CD14-positive monocyte (primary cell): ENCODE measurements around the gene PHACTR3. TPM values are rescaled to one million over a fixed set of nuclear protein-coding genes. Genes with fewer than 3 reads are reported as not detected.

Experiments
- DNase-seq, 3 donors: peaks; one replicate each; pipeline ENCODE4 v3.0.0-alpha.2; 2011 to 2022
- H2AFZ ChIP-seq: 2 replicates; pipeline ENCODE4 v1.6.0; 2012; ENCODE audit warnings: mild to moderate bottlenecking, low read depth, low read length, inconsistent platforms; ENCODE audit not compliant: insufficient read depth, poor library complexity, severe bottlenecking
- H3K27ac ChIP-seq, 2 donors: 1 replicate in 1 of 2; 2 replicates in 1 of 2; pipeline ENCODE4 v1.5.1; 2012 to 2013; ENCODE audit warnings: low read length in 2 of 2, control low read depth in 1 of 2, inconsistent platforms in 1 of 2, low read depth in 1 of 2, mild to moderate bottlenecking in 1 of 2
- H3K27me3 ChIP-seq, 2 donors: one replicate each; pipeline versions ENCODE4 v1.6.0 to v1.6.1; 2011 to 2013; ENCODE audit warnings: low read length in 2 of 2; ENCODE audit not compliant: control insufficient read depth in 2 of 2, insufficient read depth in 2 of 2
- H3K36me3 ChIP-seq, 2 donors: replicated peaks in 1 of 2; 1 replicate in 1 of 2; 2 replicates in 1 of 2; pipeline versions ENCODE4 v1.5.1 to v1.6.1; 2012 to 2013; ENCODE audit warnings: low read length in 2 of 2, control low read depth in 1 of 2, inconsistent platforms in 1 of 2, mild to moderate bottlenecking in 1 of 2; ENCODE audit not compliant: insufficient read depth in 2 of 2, control insufficient read depth in 1 of 2
- H3K4me1 ChIP-seq, 2 donors: 1 replicate in 1 of 2; 2 replicates in 1 of 2; pipeline versions ENCODE4 v1.5.1 to v1.6.1; 2012 to 2013; ENCODE audit warnings: low read length in 2 of 2, control low read depth in 1 of 2, inconsistent platforms in 1 of 2, mild to moderate bottlenecking in 1 of 2, moderate library complexity in 1 of 2; ENCODE audit not compliant: insufficient read depth in 2 of 2, control insufficient read depth in 1 of 2
- H3K4me2 ChIP-seq: replicated peaks from 2 replicates; pipeline ENCODE3; 2012; ENCODE audit warnings: low read length, moderate library complexity, mild to moderate bottlenecking; ENCODE audit not compliant: poor library complexity, severe bottlenecking; ENCODE audit errors: extremely low read depth
- H3K4me3 ChIP-seq, 3 experiments: fragments of 200-600 bp in 1 of 3; sonication (generic) in 1 of 3; replicated peaks in 1 of 3; 1 replicate in 2 of 3; 2 replicates in 1 of 3; pipeline ENCODE4 v1.5.1; 2011 to 2013; ENCODE audit warnings: low read length in 3 of 3, mild to moderate bottlenecking in 3 of 3, control low read depth in 2 of 3, low read depth in 2 of 3, inconsistent platforms in 1 of 3, moderate library complexity in 1 of 3
- H3K79me2 ChIP-seq: 2 replicates; pipeline ENCODE4 v1.6.0; 2012; ENCODE audit warnings: mild to moderate bottlenecking, control low read depth, inconsistent platforms, low read length, moderate library complexity; ENCODE audit not compliant: insufficient read depth
- H3K9ac ChIP-seq: 2 replicates; pipeline ENCODE4 v1.6.0; 2017; ENCODE audit warnings: low read length, mild to moderate bottlenecking; ENCODE audit not compliant: insufficient read depth, poor library complexity, severe bottlenecking
- H3K9me3 ChIP-seq, 2 donors: replicated peaks in 1 of 2; 1 replicate in 1 of 2; 2 replicates in 1 of 2; pipeline versions ENCODE4 v1.5.1 to v1.6.1; 2012 to 2013; ENCODE audit warnings: low read length in 2 of 2, control low read depth in 1 of 2; ENCODE audit not compliant: control insufficient read depth in 1 of 2, insufficient read depth in 1 of 2
- H4K20me1 ChIP-seq: 2 replicates; pipeline ENCODE4 v1.6.0; 2012; ENCODE audit warnings: mild to moderate bottlenecking, low read length, control low read depth, moderate library complexity; ENCODE audit not compliant: insufficient read depth
- H3K27ac Mint-ChIP-seq, 7 donors: one replicate each; pipeline ENCODE4 v1.8.0; 2020; ENCODE audit warnings: mild to moderate bottlenecking in 7 of 7, mixed read lengths in 7 of 7, moderate library complexity in 6 of 7, inconsistent platforms in 2 of 7
- H3K27me3 Mint-ChIP-seq, 3 donors: one replicate each; pipeline ENCODE4 v1.8.0; 2021 to 2022; ENCODE audit warnings: low read depth in 3 of 3, mild to moderate bottlenecking in 3 of 3, mixed read lengths in 3 of 3, moderate library complexity in 3 of 3, inconsistent platforms in 1 of 3
- H3K36me3 Mint-ChIP-seq, 2 donors: one replicate each; pipeline ENCODE4 v1.8.0; 2020; ENCODE audit warnings: mixed read lengths in 2 of 2, inconsistent platforms in 1 of 2, mild to moderate bottlenecking in 1 of 2
- H3K4me1 Mint-ChIP-seq: one replicate; pipeline ENCODE4 v1.8.0; 2020; ENCODE audit warnings: mild to moderate bottlenecking, mixed read lengths
- H3K4me3 Mint-ChIP-seq, 2 donors: one replicate each; pipeline ENCODE4 v1.8.0; 2020; ENCODE audit warnings: mild to moderate bottlenecking in 2 of 2, mixed read lengths in 2 of 2, moderate library complexity in 1 of 2
- H3K9me3 Mint-ChIP-seq, 7 donors: one replicate each; pipeline ENCODE4 v1.8.0; 2020 to 2022; ENCODE audit warnings: mixed read lengths in 7 of 7, mild to moderate bottlenecking in 6 of 7, moderate library complexity in 6 of 7, inconsistent platforms in 2 of 7
- WGBS: methylation state at CpG from one replicate; pipeline ENCODE4 v1.1.5; 2013; ENCODE audit warnings: missing lambda C conversion rate; ENCODE audit not compliant: insufficient coverage; 5-methylcytosine and 5-hydroxymethylcytosine counted together
- intact Hi-C, 2 donors: fragments of 100-400 bp; cut with micrococcal nuclease; formaldehyde crosslinking; loops; one replicate each; pipeline versions ENCODE4 v1.15.0 to v1.15.1; 2023
- polyA plus RNA-seq, 3 donors: library from polyadenylated mRNA; depleted of rRNA in 1 of 3; unstranded in 2 of 3; stranded (reverse) in 1 of 3; fragments of 300-500 nt in 2 of 3; fragments of >200 nt in 1 of 3; fragmentation: Illumina TruSeq in 2 of 3; gene quantifications; 1 replicate in 2 of 3; 2 replicates in 1 of 3; pipeline ENCODE4 v1.2.3, GENCODE V29; 2012 to 2021
- TF ChIP-seq, protein P1 (sequence below): fragments of 200-600 bp; IDR thresholded peaks from one replicate; pipeline ENCODE4 v1.8.0; 2022; ENCODE audit warnings: antibody characterized with exemption, mild to moderate bottlenecking

The PHACTR3 gene
- polyA plus RNA-seq, 3 donors, result 0.11 to 0.17 TPM; not detected in 1

DNA sequence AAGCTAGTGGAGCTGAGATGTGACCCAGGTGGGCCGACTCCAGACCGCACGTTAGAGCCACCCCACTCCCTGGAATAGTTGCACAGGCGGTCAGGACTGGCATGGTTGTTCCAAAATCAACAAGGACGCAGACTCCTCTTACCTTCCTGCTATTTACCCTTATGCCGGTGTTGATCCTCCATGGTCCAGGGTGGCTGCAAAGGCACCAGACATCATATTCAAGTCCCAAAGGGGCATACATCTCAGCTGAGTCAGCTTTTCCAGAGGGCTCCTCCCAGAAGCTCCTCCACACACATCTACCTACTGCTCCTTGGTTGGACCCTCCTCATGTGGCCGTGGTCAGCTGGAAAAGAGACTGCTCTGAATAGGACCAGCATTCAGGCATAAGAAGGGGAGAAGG is 216.9 kb downstream of the PHACTR3 start:
- peaks cover 0 to 1% (median 0%) of the 10 kb centered on the region in 7 donors for H3K9me3 Mint-ChIP-seq
- no peaks in the 10 kb centered on the region for H3K27me3 ChIP-seq
- H2AFZ ChIP-seq, result no peak overlapping the region
- no peak for DNase-seq
- TF ChIP-seq, protein P1, sequence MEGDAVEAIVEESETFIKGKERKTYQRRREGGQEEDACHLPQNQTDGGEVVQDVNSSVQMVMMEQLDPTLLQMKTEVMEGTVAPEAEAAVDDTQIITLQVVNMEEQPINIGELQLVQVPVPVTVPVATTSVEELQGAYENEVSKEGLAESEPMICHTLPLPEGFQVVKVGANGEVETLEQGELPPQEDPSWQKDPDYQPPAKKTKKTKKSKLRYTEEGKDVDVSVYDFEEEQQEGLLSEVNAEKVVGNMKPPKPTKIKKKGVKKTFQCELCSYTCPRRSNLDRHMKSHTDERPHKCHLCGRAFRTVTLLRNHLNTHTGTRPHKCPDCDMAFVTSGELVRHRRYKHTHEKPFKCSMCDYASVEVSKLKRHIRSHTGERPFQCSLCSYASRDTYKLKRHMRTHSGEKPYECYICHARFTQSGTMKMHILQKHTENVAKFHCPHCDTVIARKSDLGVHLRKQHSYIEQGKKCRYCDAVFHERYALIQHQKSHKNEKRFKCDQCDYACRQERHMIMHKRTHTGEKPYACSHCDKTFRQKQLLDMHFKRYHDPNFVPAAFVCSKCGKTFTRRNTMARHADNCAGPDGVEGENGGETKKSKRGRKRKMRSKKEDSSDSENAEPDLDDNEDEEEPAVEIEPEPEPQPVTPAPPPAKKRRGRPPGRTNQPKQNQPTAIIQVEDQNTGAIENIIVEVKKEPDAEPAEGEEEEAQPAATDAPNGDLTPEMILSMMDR, result no peak
- intact Hi-C loops, result no loop called here
- peaks cover 1 to 4% (median 3%) of the 10 kb centered on the region in 3 donors for H3K27me3 Mint-ChIP-seq
- no peaks in the 10 kb centered on the region for H3K36me3 ChIP-seq
- no peaks in the 10 kb centered on the region for H3K36me3 Mint-ChIP-seq
- H3K4me3 ChIP-seq, result no peak overlapping the region
- no peaks in the 10 kb centered on the region for H3K4me1 Mint-ChIP-seq
- H3K27ac Mint-ChIP-seq, result no peak overlapping the region
- H3K4me2 ChIP-seq, result no peak overlapping the region
- no peak overlapping the region for H3K27ac ChIP-seq
- no peaks in the 10 kb centered on the region for H3K9me3 ChIP-seq
- no peaks in the 10 kb centered on the region for H4K20me1 ChIP-seq
- no peaks in the 10 kb centered on the region for H3K4me1 ChIP-seq
- H3K4me3 Mint-ChIP-seq, result no peak overlapping the region
- WGBS, result 100% methylated on average over 6 of the region's 7 CpGs
- no peaks in the 10 kb centered on the region for H3K79me2 ChIP-seq
- no peak overlapping the region for H3K9ac ChIP-seq

DNA sequence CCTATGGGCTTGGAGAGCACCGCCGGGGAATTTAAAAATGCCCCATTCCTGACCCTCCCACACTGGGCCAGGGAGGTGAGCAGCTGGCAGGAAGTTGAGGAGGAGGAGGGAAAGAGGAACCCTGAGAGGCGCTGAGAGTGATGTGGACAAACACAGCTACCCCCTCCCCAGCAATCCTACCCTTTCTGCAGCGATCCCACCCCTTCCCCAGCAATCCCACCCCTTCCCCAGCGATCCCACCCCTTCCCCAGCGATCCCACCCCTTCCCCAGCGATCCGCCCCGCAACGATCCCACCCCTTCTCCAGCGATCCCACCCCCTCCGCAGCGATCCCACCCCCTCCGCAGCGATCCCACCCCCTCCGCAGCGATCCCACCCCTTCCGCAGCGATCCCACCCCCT is 217.4 kb downstream of the PHACTR3 start:
- Mint-ChIP-seq H3K27me3 (peaks cover 1 to 4% (median 3%) of the 10 kb centered on the region in 3 donors), H3K36me3 (no peaks in the 10 kb centered on the region), H3K27ac (no peak overlapping the region), H3K9me3 (peaks cover 0 to 1% (median 0%) of the 10 kb centered on the region in 7 donors), H3K4me3 (no peak overlapping the region), H3K4me1 (no peaks in the 10 kb centered on the region)
- Histone ChIP-seq H3K4me2 (no peak overlapping the region), H4K20me1 (no peaks in the 10 kb centered on the region), H3K27me3 (no peaks in the 10 kb centered on the region), H3K27ac (no peak overlapping the region), H3K4me1 (no peaks in the 10 kb centered on the region), H3K9ac (no peak overlapping the region), H3K79me2 (no peaks in the 10 kb centered on the region), H2AFZ (no peak overlapping the region), H3K36me3 (no peaks in the 10 kb centered on the region), H3K4me3 (no peak overlapping the region), H3K9me3 (no peaks in the 10 kb centered on the region)
- DNase-seq, result no peak
- TF ChIP-seq, protein P1, result no peak
- no CpG with 5 or more reads among the region's 19 CpGs for WGBS
- intact Hi-C loops, result no loop called here
